ENCODE measurements around the gene PTPRD.

DNA sequence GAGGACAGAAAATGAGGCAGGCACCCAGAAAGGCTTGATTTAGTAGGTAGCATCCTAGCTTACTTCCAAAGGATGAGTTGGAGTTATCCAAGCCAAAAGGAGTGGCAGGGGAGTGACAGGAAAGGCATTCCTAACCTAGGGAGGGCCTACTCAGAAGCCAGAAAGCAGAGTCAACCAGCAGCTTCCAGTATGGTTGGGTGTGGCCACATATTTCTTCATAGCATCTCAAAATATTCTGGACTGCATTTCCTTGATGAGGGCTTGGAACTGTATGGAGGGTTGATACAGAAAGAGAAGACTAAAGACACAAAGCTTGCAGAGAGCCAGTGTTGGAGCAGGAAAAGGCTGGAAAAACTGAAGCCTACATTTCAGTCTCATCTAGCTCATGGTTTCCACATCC is 2156.5 kb downstream of the PTPRD start:
- TF ChIP-seq, protein P1, sequence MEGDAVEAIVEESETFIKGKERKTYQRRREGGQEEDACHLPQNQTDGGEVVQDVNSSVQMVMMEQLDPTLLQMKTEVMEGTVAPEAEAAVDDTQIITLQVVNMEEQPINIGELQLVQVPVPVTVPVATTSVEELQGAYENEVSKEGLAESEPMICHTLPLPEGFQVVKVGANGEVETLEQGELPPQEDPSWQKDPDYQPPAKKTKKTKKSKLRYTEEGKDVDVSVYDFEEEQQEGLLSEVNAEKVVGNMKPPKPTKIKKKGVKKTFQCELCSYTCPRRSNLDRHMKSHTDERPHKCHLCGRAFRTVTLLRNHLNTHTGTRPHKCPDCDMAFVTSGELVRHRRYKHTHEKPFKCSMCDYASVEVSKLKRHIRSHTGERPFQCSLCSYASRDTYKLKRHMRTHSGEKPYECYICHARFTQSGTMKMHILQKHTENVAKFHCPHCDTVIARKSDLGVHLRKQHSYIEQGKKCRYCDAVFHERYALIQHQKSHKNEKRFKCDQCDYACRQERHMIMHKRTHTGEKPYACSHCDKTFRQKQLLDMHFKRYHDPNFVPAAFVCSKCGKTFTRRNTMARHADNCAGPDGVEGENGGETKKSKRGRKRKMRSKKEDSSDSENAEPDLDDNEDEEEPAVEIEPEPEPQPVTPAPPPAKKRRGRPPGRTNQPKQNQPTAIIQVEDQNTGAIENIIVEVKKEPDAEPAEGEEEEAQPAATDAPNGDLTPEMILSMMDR (conservative IDR thresholded peaks at IDR 0.05 in 1 of 2, IDR thresholded peaks at IDR 0.05 in 1 of 2; ENCODE audit: extremely low read depth in 1 of 2, insufficient read depth in 1 of 2, low read depth in 1 of 2, low read length in 2 of 2), result no peak
- no peak for TF ChIP-seq EZH2 (IDR thresholded peaks at IDR 0.05; ENCODE audit: borderline replicate concordance, low read length)
